Brain microvascular endothelial cell (primary cell): ENCODE measurements around the gene HOXB8.

Source experiments
- DNase-seq: peaks from one replicate; pipeline ENCODE4 v3.0.0-alpha.2; 2020
- H3K27ac ChIP-seq: fragments of 250-450 bp; sonication (Bioruptor Pico); 2 replicates; pipeline ENCODE4 v1.5.1; 2020; ENCODE audit warnings: mild to moderate bottlenecking, moderate library complexity
- H3K27me3 ChIP-seq: fragments of 250-450 bp; sonication (Bioruptor Pico); replicated peaks from 2 replicates; pipeline ENCODE4 v1.5.1; 2020; ENCODE audit warnings: mild to moderate bottlenecking
- H3K36me3 ChIP-seq: fragments of 250-450 bp; sonication (Bioruptor Pico); replicated peaks from 2 replicates; pipeline ENCODE4 v1.5.1; 2020; ENCODE audit warnings: mild to moderate bottlenecking
- H3K4me3 ChIP-seq: 2 replicates; pipeline ENCODE4 v1.5.1; 2011; ENCODE audit warnings: low read depth, mild to moderate bottlenecking, control low read depth, low read length, moderate library complexity
- CTCF ChIP-seq: IDR thresholded peaks from 2 replicates; pipeline ENCODE4 v1.5.1; 2011; ENCODE audit warnings: low read depth, mild to moderate bottlenecking, moderate library complexity, low read length, control low read depth, inconsistent platforms; ENCODE audit errors: missing control alignments
- in situ Hi-C: cut with HindIII; loops from 2 replicates; pipeline ENCODE4 v1.10.0; 2017; ENCODE audit warnings: low sequenced_read_pairs, low pct_ligation_motif_present

Gene HOXB8

GRCh38 chr17:48577946-48578615, 37.0 kb downstream of the HOXB8 start, which contains the start of gene HOXB4:
Gene HOXB4, minus strand, starts transcription at chr17:48578350. Its CDS starts 31 bp downstream, at chr17:48578319.
- Histone ChIP-seq H3K27ac (no peak within 1 kb of the TSS), H3K27me3 (peaks cover 92% of the 10 kb centered on the region), H3K4me3 (peak within 1 kb of the TSS; percentile 54), H3K36me3 (no peaks in the 10 kb centered on the region)
- in situ Hi-C loops, result no loop called here
- DNase-seq, result no peak
- no peak for TF ChIP-seq CTCF

- Histone ChIP-seq H3K27ac (no peak overlapping the region), H3K4me3 (peak overlapping the region; percentile 54), H3K36me3 (no peaks in the 10 kb centered on the region), H3K27me3 (peaks cover 92% of the 10 kb centered on the region)
- no peak for DNase-seq
- TF ChIP-seq CTCF, result no peak
- in situ Hi-C loops, result no loop called here
Measured at GRCh38 chr17:48577330-48577945, 37.7 kb downstream of the HOXB8 start.

GRCh38 chr17:48576479-48577309, 38.4 kb downstream of the HOXB8 start:
- H3K27ac ChIP-seq, result no peak overlapping the region
- H3K4me3 ChIP-seq, result peak overlapping the region; percentile 54
- DNase-seq, result no peak

GRCh38 chr17:48575673-48576478, 39.2 kb downstream of the HOXB8 start:
- Histone ChIP-seq H3K4me3 (peak overlapping the region; percentile 35), H3K27ac (no peak overlapping the region), H3K27me3 (peaks cover 92% of the 10 kb centered on the region), H3K36me3 (no peaks in the 10 kb centered on the region)
- TF ChIP-seq CTCF, result no peak
- no peak for DNase-seq
- in situ Hi-C loops, result no loop called here

More at GRCh38 chr17:48576479-48577309, 38.4 kb downstream of the HOXB8 start:
- Histone ChIP-seq H3K36me3 (no peaks in the 10 kb centered on the region), H3K27me3 (peaks cover 92% of the 10 kb centered on the region)
- no peak for TF ChIP-seq CTCF
- in situ Hi-C loops, result no loop called here

- peak overlapping the region; percentile 13 for H3K4me3 ChIP-seq
- no peak for TF ChIP-seq CTCF
- H3K36me3 ChIP-seq, result no peaks in the 10 kb centered on the region
- H3K27ac ChIP-seq, result no peak overlapping the region
- in situ Hi-C loops, result no loop called here
- DNase-seq, result no peak
- peaks cover 92% of the 10 kb centered on the region for H3K27me3 ChIP-seq
Measured at GRCh38 chr17:48575066-48575582, 40.0 kb downstream of the HOXB8 start.
